ENCODE results near the gene KIF26B. TPM values are rescaled to one million over a fixed set of nuclear protein-coding genes. Genes with fewer than 3 reads are reported as not detected.
A peak's percentile ranks its signal among the peaks of the same experiment; 100 is the strongest.

The KIF26B gene
- total RNA-seq, 1 donor from 2014 or later: 0.45 TPM

DNA sequence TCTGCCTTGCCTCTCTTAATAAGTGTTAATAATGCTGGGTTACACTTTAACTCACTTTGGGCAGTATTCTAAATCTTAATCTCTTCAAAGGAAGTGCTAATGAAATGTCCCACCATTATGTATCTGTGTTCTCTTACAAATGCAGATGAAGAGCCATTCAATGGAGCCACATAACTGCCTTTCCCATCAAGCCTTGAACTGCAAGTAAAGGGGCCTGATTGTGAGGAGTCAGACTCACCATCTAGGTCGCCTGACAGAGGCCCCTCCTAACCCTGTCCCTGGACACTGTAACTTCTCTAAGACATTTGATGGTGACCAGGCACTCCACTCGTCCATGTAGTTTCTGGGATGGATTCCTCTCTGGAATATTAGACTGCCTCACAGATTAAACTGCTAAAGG, 329.4 kb downstream of the KIF26B start:
- DNase-seq (ENCODE audit: low spot score): no peak

DNA sequence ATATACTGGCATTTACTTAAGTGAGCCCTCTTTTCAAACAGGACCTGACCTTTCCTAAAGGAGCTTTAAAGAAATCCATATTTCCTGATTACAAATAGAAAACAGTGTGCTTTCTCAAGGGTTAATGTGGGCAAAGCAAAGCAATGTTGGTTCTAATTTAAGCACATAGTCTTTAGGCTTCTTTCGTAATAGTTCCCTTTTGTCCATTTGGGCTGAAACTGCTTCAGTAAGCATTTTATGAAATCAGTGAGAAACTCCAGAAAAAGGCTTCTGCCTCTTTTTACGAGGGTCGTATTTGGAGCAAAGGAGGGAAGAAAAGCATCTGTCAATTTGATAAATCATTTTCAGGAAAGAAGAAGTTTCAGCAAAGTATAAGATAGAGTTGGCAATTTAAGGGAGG, 331.2 kb downstream of the KIF26B start:
- ATAC-seq: peak; percentile 24
- DNase-seq (ENCODE audit: low spot score): no peak
- intact Hi-C loops (cut with DNase I): no loop called here

More for the DNA sequence above, 329.4 kb downstream of the KIF26B start:
- no peak for ATAC-seq
- intact Hi-C loops (cut with DNase I): no loop called here

DNA sequence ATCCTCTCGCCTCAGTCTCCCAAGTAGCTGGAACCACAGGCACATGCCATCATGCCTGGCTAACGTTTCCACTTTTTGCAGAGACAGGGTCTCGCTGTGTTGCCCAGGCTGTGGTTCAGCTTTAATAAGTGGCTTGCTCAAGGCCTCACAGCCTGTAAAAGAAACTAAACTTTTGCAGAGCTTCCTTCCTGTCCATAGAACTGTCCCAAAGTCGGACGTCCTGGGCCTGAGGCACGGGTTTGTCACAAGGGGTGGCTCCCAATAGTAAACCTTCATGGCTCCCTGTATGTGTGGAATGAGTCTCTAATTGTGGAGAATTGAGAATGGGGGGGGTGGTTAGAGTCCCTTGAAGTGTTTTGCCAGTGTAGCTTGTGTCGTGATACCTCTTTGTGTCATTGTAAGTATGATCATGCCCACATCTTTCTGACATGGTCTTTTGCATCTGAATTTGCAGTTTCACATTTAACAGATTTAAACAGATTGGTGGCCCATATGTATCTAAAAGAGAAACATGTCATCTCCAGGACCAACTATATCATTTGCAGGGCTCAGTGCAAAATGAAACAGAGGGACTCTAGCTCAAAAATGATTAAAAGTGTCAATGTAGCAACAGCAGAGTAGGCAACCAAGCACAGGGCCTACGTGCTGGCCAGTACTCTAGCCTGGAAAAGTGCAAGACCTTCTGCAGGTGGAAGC, 332.1 kb downstream of the KIF26B start:
- intact Hi-C loops (cut with DNase I): no loop called here
- no peak for DNase-seq (ENCODE audit: low spot score)
- peak; percentile 17 for ATAC-seq

DNA sequence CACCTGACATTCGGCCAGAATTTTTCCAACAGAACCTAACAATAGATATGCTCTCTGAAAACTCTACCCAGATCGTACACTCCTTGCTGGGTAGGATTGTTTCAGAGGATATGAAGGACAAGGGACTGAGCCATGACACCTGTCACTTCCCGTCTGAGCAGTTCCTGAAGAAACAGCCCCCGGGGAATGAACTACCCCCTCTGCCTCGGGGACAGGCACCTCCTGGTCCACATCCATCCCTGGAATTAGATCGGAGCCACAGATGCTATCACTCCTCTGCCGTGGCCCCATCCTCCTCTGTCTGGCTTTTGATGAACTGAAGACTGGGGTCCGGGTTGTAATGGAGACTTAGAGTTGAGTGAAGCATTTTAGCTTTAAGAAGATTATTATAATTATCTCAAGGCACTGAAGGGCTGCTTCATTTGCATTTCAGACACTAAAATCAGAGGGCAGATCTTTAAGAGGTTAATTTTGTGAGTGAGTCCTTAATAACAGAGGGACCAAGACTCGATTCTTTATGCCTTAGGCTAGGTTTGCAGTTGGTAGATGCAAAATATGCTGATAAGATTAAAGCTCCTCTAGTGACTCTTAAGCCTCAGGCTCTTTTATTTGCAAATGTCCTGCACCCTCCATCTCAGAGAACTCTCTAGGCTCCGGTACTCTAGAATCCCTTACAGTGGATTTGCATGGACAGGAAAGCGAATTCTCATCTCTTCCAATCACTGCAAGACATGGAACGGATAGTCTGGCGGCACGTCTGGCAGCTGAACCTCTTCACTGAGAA, 333.8 kb downstream of the KIF26B start:
- ATAC-seq (no peak), DNase-seq (ENCODE audit: low spot score) (no peak)
- intact Hi-C loops (cut with DNase I): no loop called here

DNA sequence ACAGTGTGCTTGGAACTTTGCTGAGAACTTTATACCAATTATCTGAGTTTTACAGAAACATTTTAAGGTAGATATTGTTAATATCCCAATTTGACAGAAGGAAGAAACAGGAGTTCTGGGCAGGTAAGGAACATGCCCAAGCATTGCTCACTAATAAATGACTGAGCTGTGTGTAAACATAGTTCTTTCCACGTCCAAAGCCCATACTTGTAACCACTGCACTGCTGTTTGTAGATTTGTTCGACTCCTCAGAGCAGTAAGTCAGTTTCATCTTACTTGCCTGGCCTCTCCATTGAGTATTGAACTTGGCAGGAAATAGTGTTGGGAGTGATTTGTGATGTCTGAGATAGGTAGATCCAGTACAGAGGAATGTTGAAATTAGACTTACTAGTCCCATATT, 335.1 kb downstream of the KIF26B start:
- DNase-seq (ENCODE audit: low spot score) (no peak), ATAC-seq (no peak)
- intact Hi-C loops (cut with DNase I): no loop called here

DNA sequence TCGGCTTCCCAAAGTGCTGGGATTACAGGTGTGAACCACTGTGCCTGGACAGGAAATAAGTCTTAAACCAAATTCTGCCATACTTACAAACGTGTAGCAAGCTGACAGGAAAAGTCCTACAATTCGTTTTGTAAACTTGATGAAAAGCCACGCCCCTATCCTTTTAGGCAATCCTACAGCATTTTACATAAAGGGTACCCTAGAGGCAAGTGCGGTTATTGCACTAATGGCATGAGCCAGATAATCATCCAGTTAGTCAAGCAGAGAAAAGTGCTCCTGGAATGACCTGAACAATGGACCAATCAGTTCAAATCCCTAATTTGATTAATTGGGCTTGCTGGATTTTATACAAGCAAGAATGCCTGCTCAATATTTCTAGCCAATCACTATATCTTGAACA, 338.2 kb downstream of the KIF26B start:
- ATAC-seq: no peak
- DNase-seq (ENCODE audit: low spot score): no peak
- intact Hi-C loops (cut with DNase I): no loop called here

DNA sequence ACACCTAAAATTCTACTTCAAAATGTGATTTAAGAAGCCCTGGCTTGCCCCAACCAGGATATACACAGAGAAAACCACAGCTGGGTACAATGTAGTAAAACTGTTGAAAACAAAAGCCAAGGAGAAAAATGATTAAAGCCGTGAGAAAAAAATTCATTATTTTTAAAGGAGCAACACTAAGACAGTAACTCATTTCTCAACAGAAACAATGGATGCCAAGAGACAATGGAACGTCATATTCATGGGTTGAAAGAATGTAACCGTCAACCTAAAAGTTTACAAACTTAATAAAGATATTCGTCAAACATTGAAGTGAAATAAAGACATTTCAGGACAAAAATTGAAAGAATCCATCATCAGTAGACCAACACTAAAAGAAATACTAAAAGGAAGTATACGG, 340.9 kb downstream of the KIF26B start:
- DNase-seq (ENCODE audit: low spot score): no peak
- intact Hi-C loops (cut with DNase I): no loop called here
- ATAC-seq: no peak

DNA sequence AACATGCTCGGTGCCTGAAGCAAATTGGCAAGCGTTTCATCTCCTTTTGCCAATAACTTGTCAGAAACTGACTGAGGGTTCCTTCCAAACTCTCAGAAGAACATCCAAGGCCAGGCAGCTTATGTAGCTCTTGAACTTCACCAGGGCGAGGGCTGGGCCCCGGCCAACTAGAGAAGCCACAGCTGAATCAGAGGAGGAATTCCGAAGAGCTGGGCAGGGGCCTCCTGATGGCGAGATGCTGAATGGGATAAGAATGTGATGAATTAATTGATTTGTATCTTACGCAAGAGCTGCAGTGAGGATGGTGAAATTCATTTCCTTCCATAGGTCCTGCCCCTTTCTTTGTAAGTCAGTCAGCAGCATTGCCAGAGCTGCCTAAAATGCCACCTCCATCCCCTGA, 345.8 kb downstream of the KIF26B start:
- DNase-seq (ENCODE audit: low spot score): no peak
- ATAC-seq: no peak
- intact Hi-C loops (cut with DNase I): no loop called here

DNA sequence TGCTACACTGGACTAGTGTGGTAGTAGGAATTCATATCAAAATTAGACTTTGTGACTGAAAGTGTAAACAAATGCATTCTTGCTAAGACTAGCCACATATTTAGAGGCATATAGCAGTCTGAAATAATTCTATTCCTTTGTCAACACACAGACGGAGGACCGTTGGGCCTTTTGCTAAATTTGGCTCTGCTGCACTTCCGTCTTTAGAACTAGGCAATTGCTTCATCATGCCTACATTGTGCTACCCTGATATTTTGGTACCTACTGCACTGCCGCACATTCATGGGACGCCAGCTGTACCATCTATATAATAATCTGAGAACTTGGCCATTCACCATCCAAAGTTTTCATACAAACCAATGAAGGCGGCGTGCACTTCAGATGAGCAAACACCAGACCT, 346.8 kb downstream of the KIF26B start:
- no peak for DNase-seq (ENCODE audit: low spot score)
- intact Hi-C loops (cut with DNase I): no loop called here
- no peak for ATAC-seq

DNA sequence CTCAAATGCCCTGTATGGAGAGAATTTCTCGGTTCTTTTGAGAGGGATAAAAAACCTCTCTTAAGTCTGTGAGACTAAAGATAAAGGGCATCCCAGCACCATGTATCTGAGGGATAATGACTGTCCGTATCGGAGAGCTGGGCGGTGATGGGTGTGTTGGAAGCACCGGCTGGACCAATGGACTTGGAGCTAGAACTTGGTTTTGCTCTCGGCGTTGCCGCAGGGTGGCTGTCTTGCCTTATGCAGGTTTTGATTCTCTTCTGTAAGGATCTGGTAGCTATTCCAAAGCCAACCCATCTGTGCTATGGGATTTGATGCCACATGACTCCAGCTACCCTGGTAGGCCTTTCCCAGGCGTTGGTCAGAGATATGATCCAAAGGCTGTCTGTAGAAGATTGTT, 348.8 kb downstream of the KIF26B start:
- DNase-seq (ENCODE audit: low spot score): no peak
- intact Hi-C loops (cut with DNase I): no loop called here
- no peak for ATAC-seq

DNA sequence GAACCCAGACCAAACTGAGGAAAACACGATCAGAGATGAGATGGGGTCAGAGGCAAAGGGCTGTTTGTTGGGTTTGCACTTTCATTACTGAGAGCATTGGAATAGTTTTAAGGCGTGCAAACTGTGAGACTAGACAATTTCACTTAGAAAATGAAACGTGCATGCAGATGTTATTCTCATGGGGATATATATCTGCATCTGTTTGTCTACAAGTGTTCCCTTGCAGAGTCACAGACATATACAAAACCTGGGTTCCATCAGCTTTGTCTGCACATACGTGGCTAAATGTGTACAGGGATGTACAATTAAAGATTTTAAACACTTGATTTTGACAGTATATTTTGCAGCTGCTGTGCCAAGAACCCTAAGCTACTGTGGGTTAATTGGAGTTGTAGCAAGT, 355.4 kb downstream of the KIF26B start:
- intact Hi-C loops (cut with DNase I): loop anchor here (10.0 kb wide), 1 partner anchor 265 kb away; no protein-coding TSS in a partner anchor
- DNase-seq (ENCODE audit: low spot score) (no peak), ATAC-seq (no peak)

DNA sequence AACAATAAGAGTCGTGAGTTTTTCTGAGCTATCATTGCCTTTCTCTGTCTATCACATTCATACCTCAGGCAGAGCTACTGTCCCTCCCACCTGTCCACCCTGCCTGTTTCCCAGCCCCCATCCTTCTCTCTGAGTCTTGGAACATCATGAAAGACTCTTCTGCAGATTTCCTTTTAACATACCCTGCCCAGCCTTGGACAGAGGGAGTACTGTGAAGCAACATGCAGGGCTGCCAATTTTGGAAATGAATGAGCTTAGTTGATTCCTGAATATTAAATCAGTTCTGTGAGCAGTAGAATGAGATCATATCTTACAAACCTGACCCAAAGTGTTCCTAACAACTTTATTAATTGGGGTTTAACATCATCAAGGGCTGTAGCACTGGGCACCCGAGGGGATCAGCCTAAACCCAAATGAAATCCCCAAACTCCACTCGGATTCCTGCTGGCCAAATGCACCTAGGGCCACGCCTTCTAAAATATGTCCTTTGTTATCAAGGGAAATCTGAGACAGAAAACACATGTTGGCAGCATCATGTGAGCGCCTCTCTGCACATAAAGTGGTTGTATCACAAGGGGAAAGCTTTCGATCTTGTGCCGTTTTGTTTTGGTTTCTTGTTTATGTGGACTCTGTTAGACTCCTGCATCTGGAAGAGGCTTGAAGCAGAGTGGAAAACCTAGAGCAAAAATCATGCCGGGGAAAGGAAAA, 357.6 kb downstream of the KIF26B start:
- DNase-seq (ENCODE audit: low spot score) (no peak), ATAC-seq (peak; percentile 48)
- intact Hi-C loops (cut with DNase I): loop anchor here (10.0 kb wide), 1 partner anchor 268 kb away; no protein-coding TSS in a partner anchor

DNA sequence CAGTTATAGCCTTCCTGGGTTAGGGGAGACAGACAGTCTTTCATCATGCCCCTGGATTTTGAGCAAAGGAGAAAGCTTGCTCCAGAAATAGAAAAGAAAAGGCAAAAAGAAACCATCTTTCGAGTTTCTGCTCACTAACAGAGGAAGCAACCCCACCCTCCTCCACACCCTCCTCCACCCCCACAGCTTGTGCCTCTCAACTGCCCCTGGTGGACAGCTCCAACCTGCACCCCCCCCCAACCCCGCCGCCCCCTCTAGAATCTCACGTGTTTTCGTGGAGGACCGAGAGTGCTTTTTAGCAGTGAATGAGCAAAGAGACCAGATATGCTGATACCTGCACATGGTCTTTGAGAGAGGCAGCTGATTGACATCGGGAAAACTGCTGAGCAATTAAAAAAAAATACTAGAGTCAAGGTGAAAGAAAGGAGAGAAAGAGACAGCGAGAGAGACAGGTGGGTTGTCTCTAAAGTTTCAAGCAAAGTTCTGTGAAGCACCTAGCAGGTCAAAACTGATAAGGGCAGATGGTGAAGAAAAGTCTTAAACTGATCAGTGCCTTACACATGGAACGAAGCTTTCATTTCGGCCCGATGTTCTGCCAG, 358.3 kb downstream of the KIF26B start:
- intact Hi-C loops (cut with DNase I): loop anchor here (10.0 kb wide), 1 partner anchor 268 kb away; no protein-coding TSS in a partner anchor
- DNase-seq (ENCODE audit: low spot score) (no peak), ATAC-seq (no peak)

DNA sequence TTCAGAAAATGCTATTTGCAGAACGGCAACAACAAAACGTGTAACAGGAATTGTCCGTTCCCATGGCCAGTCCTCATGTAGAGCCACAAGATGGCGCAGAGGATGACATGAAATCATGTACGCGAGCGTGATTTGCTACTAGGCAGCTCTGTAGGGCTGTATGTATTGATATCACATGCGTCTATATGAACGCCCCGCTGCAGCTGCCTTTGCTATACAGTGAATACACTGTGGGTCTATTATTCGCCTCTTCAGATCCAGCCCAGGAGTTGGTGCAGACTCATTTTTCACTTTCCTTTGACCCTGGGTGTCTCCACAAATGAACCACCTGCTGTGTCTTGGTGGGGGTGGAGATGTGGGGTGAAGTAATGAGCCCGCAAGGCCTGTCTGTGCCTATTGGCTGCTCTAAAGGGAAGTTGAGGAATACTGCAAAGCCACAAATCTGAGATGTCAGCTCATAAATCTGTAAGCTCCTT, 361.5 kb downstream of the KIF26B start:
- intact Hi-C loops (cut with DNase I): loop anchor here (10.0 kb wide), 1 partner anchor 272 kb away; no protein-coding TSS in a partner anchor
- DNase-seq (ENCODE audit: low spot score) (no peak), ATAC-seq (no peak)

DNA sequence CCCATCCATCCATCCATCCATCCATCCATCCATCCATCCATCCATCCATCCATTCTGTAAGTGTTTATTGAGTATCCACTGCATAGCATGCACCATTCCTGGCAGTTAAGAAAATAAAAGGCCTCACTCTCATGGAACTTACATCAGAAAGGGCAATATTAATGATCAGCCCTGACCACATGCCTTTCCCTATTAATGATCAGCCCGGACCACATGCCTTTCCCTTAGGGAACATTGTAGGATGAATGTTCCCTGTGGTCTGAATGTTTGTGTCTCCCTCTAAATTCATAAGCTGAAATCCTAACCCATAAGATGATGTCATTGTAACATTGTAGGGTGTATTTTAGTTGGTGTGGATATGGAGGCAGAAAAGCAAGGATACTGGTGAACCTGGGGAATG, 365.8 kb downstream of the KIF26B start:
- DNase-seq (ENCODE audit: low spot score): no peak
- intact Hi-C loops (cut with DNase I): no loop called here
- ATAC-seq: no peak

DNA sequence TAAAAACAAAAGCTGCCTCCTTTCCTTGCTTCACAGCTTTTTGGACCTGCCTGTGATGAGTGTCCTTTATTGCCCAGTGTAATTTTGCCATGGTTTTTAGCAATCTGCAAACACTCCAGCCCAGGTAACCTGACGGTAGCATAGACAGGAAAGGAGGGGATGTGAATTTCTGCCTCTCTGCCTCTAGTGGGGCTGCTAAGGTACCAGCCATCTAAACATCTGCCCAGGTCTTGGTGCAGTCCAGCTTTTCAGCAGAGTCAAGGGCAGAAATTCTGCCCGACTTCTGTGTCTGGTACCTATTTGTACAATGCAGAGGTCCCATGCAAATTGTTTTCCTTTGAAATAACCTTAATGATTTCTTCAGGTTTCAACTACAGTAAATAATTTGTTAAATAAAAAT, 371.4 kb downstream of the KIF26B start:
- ATAC-seq: no peak
- DNase-seq (ENCODE audit: low spot score): no peak
- intact Hi-C loops (cut with DNase I): no loop called here

DNA sequence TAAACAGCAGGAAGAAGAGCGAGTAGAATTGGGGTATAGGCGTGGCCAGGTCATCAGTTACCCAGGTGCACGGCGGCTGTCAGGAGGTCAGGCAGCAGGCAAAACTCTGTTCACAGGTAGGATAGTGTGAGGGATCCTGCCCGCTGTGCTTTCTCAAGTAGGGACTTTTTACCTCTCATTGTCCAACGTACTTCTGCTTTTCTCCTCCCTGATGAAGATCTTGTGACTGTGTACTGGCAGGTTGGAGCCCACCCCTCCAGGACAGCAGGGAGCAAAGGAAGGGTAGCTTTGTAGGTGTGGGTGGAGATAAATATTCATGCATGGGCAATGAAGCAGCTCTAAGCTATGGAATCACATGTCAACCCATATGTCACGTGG, 373.5 kb downstream of the KIF26B start:
- intact Hi-C loops (cut with DNase I): no loop called here
- DNase-seq (ENCODE audit: low spot score) (no peak), ATAC-seq (no peak)

DNA sequence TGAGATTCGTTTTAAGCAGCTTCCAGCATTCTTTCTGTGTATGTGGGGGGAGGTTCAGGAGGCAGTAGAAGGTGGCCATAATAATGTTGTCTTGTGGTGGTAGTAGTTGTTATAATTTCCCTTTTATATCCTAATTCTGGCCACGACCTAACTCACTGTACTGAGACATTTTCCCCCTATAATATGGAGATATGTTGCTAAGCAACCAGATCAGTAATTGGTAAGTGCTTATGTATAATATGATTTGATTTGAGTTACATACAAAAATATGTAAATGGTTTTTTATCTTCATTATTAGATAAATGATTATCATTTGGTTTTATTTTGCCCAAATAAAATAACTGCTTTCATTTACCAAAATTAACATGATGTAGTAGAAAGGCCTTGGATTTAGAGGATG, 376.2 kb downstream of the KIF26B start:
- ATAC-seq (no peak), DNase-seq (ENCODE audit: low spot score) (no peak)
- intact Hi-C loops (cut with DNase I): no loop called here

DNA sequence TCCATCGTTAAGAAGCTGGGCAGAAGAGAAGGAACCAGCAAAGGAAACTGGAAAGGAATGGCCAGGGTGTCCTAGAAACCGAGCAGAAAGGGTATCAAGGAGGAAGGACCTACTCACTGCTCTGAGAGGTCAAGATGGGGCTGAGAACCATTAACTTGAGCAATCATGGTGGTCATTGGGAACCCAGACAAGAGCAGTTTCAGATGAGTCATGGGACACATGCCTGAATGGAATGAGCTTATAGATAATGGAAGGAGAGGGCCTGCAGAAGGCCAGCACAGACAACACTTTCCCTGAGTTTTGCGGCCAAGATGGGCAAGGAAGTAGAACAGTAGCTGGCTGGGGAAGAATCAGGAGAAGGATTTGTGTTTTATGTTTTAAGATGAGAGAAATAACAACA, 383.2 kb downstream of the KIF26B start:
- ATAC-seq (no peak), DNase-seq (ENCODE audit: low spot score) (no peak)
- intact Hi-C loops (cut with DNase I): no loop called here
